ENCODE results near the gene C2. TPM values are rescaled to one million over a fixed set of nuclear protein-coding genes. Genes with fewer than 3 reads are reported as not detected.

C2 gene
- total RNA-seq, 1 donor from 2014 or later: 282 TPM

- Histone ChIP-seq H3K27me3 (no peaks in the 10 kb centered on the region), H3K36me3 (peaks cover 91% of the 10 kb centered on the region), H3K4me3 (no peak overlapping the region), H3K27ac (no peak overlapping the region), H3K4me1 (peaks cover 1% of the 10 kb centered on the region), H3K9me3 (no peaks in the 10 kb centered on the region)
- no peak for ATAC-seq
- TF ChIP-seq CTCF (IDR thresholded peaks at IDR 0.05): no peak
- intact Hi-C loops (cut with DNase I): no loop called here
- DNase-seq: no peak
Measured at GRCh38 chr6:31965700-31966099, 38.2 kb downstream of the C2 start.

- intact Hi-C loops (cut with DNase I): no loop called here
- peaks cover 83% of the 10 kb centered on the region for H3K36me3 ChIP-seq
- TF ChIP-seq CTCF (IDR thresholded peaks at IDR 0.05): no peak
- DNase-seq: no peak
- no peak overlapping the region for H3K4me3 ChIP-seq
- no peaks in the 10 kb centered on the region for H3K27me3 ChIP-seq
- H3K9me3 ChIP-seq: no peaks in the 10 kb centered on the region
- ATAC-seq: no peak
- H3K27ac ChIP-seq: no peak overlapping the region
- H3K4me1 ChIP-seq: peaks cover 9% of the 10 kb centered on the region
Measured at GRCh38 chr6:31966506-31966905, 39.0 kb downstream of the C2 start.

GRCh38 chr6:31966997-31967925 lies 39.7 kb downstream of the C2 start:
- no peaks in the 10 kb centered on the region for H3K27me3 ChIP-seq
- H3K36me3 ChIP-seq: peaks cover 75% of the 10 kb centered on the region
- ATAC-seq (no peak), DNase-seq (no peak)
- no peak for TF ChIP-seq CTCF (IDR thresholded peaks at IDR 0.05)
- no peak overlapping the region for H3K4me3 ChIP-seq
- H3K4me1 ChIP-seq: peaks cover 11% of the 10 kb centered on the region
- no peaks in the 10 kb centered on the region for H3K9me3 ChIP-seq
- intact Hi-C loops (cut with DNase I): no loop called here
- H3K27ac ChIP-seq: no peak overlapping the region

GRCh38 chr6:31967926-31968320 lies 40.4 kb downstream of the C2 start:
- intact Hi-C loops (cut with DNase I): no loop called here
- TF ChIP-seq CTCF (IDR thresholded peaks at IDR 0.05): no peak
- H3K27me3 ChIP-seq: no peaks in the 10 kb centered on the region
- no peak overlapping the region for H3K27ac ChIP-seq
- peaks cover 69% of the 10 kb centered on the region for H3K36me3 ChIP-seq
- H3K4me3 ChIP-seq: no peak overlapping the region
- no peak for ATAC-seq
- no peaks in the 10 kb centered on the region for H3K9me3 ChIP-seq
- DNase-seq: no peak
- H3K4me1 ChIP-seq: peaks cover 13% of the 10 kb centered on the region

- no peak for TF ChIP-seq CTCF (IDR thresholded peaks at IDR 0.05)
- Histone ChIP-seq H3K4me1 (peaks cover 17% of the 10 kb centered on the region), H3K27ac (no peak overlapping the region), H3K27me3 (no peaks in the 10 kb centered on the region), H3K36me3 (peaks cover 65% of the 10 kb centered on the region), H3K9me3 (no peaks in the 10 kb centered on the region), H3K4me3 (no peak overlapping the region)
- intact Hi-C loops (cut with DNase I): no loop called here
- ATAC-seq: no peak
- DNase-seq: no peak
Measured at GRCh38 chr6:31968326-31968725, 40.8 kb downstream of the C2 start.
